Activated naive CD8-positive, alpha-beta T cell treated with anti-CD3 and anti-CD28 coated beads, Interleukin-2, amount 10 ng/mL, durations not matched to agents 7 days and 5 days (primary cell): Measurements from ENCODE around the gene PCK2. TPM values are rescaled to one million over a fixed set of nuclear protein-coding genes. Genes with fewer than 3 reads are reported as not detected.
"Not testable (repeated sequence)": the region's sequence is repeated elsewhere in the genome, so short reads cannot be mapped to it uniquely, and the experiment has no call there.

Experiments
- ATAC-seq: fragments of 150-1000 bp; cut with Tn5 transposase; one replicate; pipeline ENCODE4 v1.10.0; 2021; ENCODE audit warnings: low read depth, moderate library complexity
- POLR2A ChIA-PET: fragments of 350-600 bp; sonication (Branson Sonifier 250); formaldehyde crosslinking; loops from one replicate; lab custom pipeline; 2021; ENCODE audit warnings: antibody characterized with exemption; lab: Charles Lee
- DNase-seq: peaks from one replicate; pipeline ENCODE4 v3.0.0; 2021
- H3K27ac Mint-ChIP-seq: one replicate; pipeline ENCODE4 v1.8.0; 2022; ENCODE audit warnings: mild to moderate bottlenecking, mixed read lengths
- H3K27me3 Mint-ChIP-seq: one replicate; pipeline ENCODE4 v1.8.0; 2022; ENCODE audit warnings: mild to moderate bottlenecking, moderate library complexity, mixed read lengths
- H3K36me3 Mint-ChIP-seq: one replicate; pipeline ENCODE4 v1.8.0; 2021; ENCODE audit warnings: mild to moderate bottlenecking, mixed read lengths
- H3K4me1 Mint-ChIP-seq: one replicate; pipeline ENCODE4 v1.8.0; 2021; ENCODE audit warnings: mixed read lengths
- H3K4me3 Mint-ChIP-seq: one replicate; pipeline ENCODE4 v1.8.0; 2022; ENCODE audit warnings: mild to moderate bottlenecking, moderate library complexity, mixed read lengths
- H3K9me3 Mint-ChIP-seq: one replicate; pipeline ENCODE4 v1.8.0; 2021; ENCODE audit warnings: mixed read lengths
- total RNA-seq, 2 experiments: library from RNA; stranded (reverse); gene quantifications; one replicate each; pipeline ENCODE4 v1.2.3, GENCODE V29; 2021

PCK2 gene
- total RNA-seq, result 10 to 100 TPM; 47.4 to 50.6 TPM

DNA sequence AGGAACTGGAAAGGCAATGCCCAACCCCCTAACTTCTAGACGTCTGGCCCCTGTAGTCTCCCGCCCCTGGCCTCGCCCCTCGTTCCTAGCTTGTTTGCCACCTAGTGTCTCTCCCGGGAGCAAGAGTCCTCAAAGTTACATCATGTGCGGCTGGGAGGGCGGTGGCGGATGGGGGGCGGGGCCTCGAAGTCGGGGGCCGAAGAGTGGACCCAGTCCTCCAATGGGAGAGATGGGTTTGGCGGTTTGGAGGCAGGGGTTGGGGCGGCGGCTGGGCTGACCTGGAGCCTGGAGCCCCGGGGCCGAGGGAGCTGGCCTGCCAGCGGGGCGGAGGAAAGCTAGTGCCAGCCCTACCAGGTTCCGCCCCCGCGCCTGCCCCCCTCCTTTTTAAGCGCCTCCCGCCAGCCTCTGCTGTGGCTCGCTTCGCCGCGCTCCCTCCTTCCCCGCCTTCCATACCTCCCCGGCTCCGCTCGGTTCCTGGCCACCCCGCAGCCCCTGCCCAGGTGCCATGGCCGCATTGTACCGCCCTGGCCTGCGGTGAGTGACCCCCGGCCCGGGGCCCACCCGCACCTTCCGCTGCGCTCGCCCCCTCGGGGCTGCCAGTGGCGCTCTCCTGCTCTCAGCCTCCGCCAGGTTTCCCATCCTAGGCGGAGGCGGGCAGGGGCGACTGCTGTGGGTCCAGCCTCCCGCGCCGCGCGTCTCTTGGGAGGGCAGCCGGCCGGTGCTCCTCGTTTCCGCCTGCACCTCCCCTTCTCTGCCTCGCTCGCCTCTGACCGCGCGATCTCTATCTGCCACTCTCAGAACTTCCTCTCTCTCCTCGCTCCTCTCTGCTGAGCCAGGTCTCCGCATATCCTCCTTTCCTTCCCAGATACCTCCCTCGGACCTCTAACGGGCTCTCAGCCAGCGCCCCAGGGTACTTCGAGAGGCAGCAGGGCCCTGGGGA, at the start of gene PCK2:
TSS of gene PCK2 (plus strand) at position 411 of the 940 bp plus-strand sequence. CDS start at position 506, 95 bp downstream.
- DNase-seq (peak; percentile 83), ATAC-seq (peak; percentile 77)
- H3K4me1 Mint-ChIP-seq, result peaks cover 29% of the 10 kb centered on the region
- peak within 1 kb of the TSS; percentile 97 for H3K27ac Mint-ChIP-seq
- H3K27me3 Mint-ChIP-seq, result no peaks in the 10 kb centered on the region
- H3K4me3 Mint-ChIP-seq, result peak within 1 kb of the TSS; percentile 95
- H3K36me3 Mint-ChIP-seq, result peaks cover 20% of the 10 kb centered on the region
- POLR2A ChIA-PET, result interaction anchor here (0.6 to 7.5 kb wide), 25 partner anchors 8 to 336 kb away, joined by 3 to 116 read pairs (median 4); partner anchors contain the start of genes CARMIL3, CBLN3, DCAF11 and EMC9
- H3K9me3 Mint-ChIP-seq, result no peaks in the 10 kb centered on the region

DNA sequence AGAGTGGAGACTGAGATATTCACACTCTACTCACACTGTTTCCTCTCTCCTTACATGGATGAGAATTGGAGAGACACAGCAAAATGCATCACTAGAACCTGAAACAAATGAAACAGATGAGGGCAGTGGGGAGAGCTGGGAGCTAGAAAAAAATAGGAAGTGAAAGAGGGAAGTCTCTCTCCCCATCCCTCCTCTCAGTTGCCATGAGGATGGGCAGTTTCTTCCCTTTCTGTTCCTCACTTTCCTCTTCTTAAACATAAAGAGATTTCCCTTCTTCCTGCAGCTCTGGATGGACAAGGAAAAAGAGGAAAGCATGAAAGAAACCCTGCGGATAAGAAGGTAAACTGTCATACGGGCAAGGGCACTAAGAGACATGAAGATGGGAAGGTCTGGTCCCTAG, 45.1 kb upstream of the PCK2 start:
- DNase-seq, H3K36me3 Mint-ChIP-seq, ATAC-seq, H3K9me3 Mint-ChIP-seq, H3K4me3 Mint-ChIP-seq, POLR2A ChIA-PET, H3K27ac Mint-ChIP-seq: not testable (repeated sequence)
- peaks cover 46% of the 10 kb centered on the region for H3K27me3 Mint-ChIP-seq
- H3K4me1 Mint-ChIP-seq, result peaks cover 22% of the 10 kb centered on the region

DNA sequence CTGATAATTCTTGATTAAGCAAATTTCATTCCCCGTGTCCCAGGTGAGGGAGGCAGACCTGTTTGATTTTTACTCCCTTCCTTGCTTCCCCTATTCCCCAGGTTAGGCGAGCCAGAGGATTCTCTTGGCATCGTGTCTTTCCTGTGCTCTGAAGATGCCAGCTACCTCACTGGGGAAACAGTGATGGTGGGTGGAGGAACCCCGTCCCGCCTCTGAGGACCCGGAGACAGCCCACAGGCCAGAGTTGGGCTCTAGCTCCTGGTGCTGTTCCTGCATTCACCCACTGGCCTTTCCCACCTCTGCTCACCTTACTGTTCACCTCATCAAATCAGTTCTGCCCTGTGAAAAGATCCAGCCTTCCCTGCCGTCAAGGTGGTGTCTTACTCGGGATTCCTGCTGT, 43.4 kb upstream of the PCK2 start:
- ATAC-seq, DNase-seq, H3K9me3 Mint-ChIP-seq, H3K27ac Mint-ChIP-seq, POLR2A ChIA-PET, H3K36me3 Mint-ChIP-seq: not testable (repeated sequence)
- peaks cover 12% of the 10 kb centered on the region for H3K4me1 Mint-ChIP-seq
- peaks cover 41% of the 10 kb centered on the region for H3K27me3 Mint-ChIP-seq
- peak overlapping the region; percentile 69 for H3K4me3 Mint-ChIP-seq

DNA sequence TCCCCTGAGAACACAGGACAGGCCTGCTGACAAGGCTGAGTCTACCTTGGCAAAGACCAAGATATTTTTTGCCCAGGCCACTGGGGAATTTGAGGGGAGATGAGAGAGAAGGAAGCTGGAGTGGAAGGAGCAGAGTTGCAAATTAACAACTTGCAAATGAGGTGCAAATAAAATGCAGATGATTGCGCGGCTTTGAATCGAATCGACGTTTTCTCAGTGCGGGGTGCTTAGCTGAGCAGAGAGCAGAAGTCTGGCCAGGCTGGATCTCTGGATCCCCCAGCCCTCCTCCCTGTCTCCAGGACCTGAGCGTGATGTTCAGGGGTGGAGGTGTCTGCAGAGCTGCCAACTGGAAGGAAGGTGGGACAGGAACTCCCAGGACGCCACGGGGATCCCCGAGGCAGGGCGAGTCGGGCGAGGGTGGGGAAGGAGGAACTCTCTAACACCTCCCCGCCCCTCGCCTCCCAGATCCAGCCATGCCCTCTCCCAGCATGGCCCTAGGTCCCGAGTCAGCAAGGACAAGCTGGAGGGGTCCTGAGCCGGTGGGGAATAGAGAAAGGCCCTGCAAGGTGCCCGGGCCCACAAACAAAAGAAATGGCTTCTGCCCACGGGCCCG, 42.8 kb upstream of the PCK2 start:
- Mint-ChIP-seq H3K4me3 (peak overlapping the region; percentile 69), H3K36me3 (no peaks in the 10 kb centered on the region), H3K9me3 (no peaks in the 10 kb centered on the region), H3K27me3 (peaks cover 40% of the 10 kb centered on the region), H3K27ac (no peak overlapping the region), H3K4me1 (peaks cover 11% of the 10 kb centered on the region)
- DNase-seq (no peak), ATAC-seq (no peak)
- POLR2A ChIA-PET, result interaction anchor here (0.7 to 1.7 kb wide), 9 partner anchors 15 to 1521 kb away, joined by 3 to 10 read pairs (median 5); partner anchors contain the start of genes CPNE6, DCAF11, IRF9 and NRL

DNA sequence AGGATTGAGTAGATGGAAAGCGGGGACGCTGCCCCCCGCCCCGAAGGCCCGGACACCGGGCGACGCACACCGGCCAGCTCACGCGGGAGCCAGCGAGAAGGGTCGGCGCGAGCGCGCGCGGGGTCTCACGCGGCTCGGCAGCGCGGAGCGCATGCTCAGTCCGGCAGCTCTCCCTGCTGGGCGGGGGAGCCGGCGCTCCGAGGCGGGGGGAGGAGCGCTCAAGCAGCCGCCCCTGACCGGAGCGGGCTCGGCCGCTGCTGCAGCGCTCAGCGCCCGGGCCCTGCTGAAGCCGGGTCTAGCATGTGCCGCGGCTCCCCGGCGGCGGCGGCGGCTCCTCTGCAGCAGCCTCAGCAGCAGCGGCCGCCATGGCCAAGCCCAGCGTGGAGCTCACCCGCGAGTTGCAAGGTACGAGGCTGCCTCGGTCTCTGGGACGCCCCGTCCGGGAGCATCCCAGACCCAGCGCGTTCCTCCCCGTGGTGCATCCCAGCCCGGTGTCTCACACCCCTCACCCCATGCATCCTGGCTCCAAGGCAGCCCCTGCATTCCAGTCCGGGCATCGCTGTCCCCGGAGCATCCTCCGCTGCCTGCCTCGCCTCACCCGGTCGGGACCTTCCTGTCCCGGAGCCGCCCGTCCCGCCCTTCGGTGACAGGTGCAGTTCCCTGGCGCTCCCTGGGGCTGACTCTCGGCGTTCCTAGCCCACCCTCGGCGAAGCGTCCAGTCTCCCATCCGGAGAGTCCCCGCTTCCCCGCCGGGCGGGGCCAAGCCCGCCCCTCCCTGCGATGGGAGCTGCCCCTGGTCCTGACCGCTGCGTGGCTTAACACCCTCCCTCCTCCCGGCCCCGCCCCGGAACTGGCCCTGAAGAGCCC, 42.1 kb upstream of the PCK2 start, which contains the start of gene CARMIL3:
TSS of gene CARMIL3 (plus strand) at position 221 of the 867 bp plus-strand sequence. CDS start at position 366, 145 bp downstream.
- H3K4me1 Mint-ChIP-seq, result peaks cover 11% of the 10 kb centered on the region
- no peak within 1 kb of the TSS for H3K27ac Mint-ChIP-seq

DNA sequence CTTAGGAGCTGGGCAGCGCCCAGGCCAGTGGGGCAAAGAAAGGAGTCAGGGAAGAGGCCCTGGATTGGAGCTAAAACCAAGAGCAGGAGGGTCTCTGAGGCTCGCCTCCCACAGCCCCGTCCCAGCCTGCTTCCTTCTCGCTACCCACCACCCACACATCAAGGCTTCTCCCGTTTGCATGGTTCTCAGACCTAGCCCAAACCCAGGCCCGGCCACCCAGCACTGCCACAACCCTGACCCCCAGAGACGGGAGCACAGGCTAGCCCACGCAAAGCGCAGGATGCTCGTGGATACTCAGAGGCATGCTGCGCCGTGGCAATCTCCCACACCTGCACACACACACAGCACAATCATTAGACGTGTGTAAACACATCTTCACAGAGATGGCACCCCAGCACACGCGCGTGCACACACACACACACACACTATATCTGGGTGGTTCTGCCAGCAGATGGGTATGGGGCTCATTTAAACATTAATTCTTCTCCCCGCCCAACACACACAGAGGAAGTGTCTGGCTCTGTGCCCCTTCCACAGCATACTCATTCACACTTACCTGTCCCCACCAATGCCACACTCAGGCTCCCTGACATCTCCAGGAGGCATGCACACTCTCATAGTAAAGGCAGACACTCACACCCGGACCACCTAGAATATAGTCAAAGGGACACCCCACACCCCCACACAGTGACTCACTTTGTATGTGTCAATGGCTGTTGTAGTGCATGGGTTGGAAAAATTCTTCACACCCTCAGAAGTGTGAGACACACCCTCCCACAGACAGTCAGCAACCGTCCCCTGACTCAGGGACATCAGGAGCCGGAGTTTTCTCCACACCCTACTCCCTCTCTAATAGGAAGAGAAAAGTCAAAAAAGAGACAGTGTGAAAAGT, 41.2 kb upstream of the PCK2 start:
- no peak for ATAC-seq
- no peak overlapping the region for H3K27ac Mint-ChIP-seq

More for the DNA sequence above, 42.1 kb upstream of the PCK2 start, which contains the start of gene CARMIL3:
- Mint-ChIP-seq H3K36me3 (no peaks in the 10 kb centered on the region), H3K27me3 (peaks cover 40% of the 10 kb centered on the region), H3K4me3 (peak within 1 kb of the TSS; percentile 69), H3K9me3 (no peaks in the 10 kb centered on the region)
- POLR2A ChIA-PET, result interaction anchor here (0.6 to 1.7 kb wide), 11 partner anchors 15 to 1522 kb away, joined by 3 to 10 read pairs (median 5); partner anchors contain the start of genes CPNE6, DCAF11, IRF9 and NRL
- peak; percentile 84 for ATAC-seq
- peak; percentile 77 for DNase-seq

DNA sequence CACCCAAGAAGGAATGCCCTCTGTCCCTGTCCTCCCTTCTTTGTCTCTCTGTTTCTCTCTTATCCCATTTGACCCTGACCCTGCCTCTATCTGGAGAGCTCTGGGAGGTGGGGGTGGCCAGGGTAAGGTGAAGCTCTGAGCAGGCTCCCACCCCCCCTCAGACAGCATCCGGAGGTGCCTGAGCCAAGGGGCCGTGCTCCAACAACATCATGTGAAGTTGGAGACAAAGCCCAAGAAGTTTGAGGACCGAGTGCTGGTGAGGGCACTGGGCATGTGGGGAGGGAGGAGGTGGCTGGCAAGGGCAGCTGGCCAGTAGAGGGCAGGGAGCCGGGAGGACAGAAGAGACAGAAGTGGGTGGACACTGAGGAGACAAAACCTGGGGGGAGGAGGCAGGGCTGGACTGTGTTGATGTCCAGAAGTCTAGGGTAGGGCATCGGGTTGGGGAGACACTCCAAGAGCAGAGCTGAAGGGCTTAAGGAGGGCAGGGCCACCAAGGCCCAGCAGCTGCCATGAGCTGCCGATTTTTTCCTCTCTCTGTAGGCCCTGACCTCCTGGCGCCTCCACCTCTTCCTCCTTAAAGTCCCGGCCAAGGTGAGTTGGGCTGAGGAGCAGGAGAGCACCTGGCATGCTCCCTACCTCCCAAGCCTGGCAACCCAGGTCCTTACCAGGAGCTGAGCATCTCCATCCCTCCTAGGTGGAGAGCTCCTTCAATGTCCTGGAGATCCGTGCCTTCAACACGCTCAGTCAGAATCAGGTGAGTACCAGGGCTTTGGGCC, 40.4 kb upstream of the PCK2 start:
- H3K27me3 Mint-ChIP-seq, result peaks cover 33% of the 10 kb centered on the region
- H3K4me3 Mint-ChIP-seq, result peak overlapping the region; percentile 28
- DNase-seq (peak; percentile 26), ATAC-seq (no peak)
- no peaks in the 10 kb centered on the region for H3K9me3 Mint-ChIP-seq
- H3K4me1 Mint-ChIP-seq, result peaks cover 11% of the 10 kb centered on the region
- H3K36me3 Mint-ChIP-seq, result no peaks in the 10 kb centered on the region
- no peak overlapping the region for H3K27ac Mint-ChIP-seq
- POLR2A ChIA-PET, result interaction anchor here (1.0 to 1.1 kb wide), 2 partner anchors 22 to 56 kb away, joined by 3 to 4 read pairs; no protein-coding TSS in a partner anchor

More for the DNA sequence above, 41.2 kb upstream of the PCK2 start:
- peaks cover 37% of the 10 kb centered on the region for H3K27me3 Mint-ChIP-seq
- no peaks in the 10 kb centered on the region for H3K9me3 Mint-ChIP-seq
- H3K36me3 Mint-ChIP-seq, result no peaks in the 10 kb centered on the region
- POLR2A ChIA-PET, result interaction anchor here (0.6 to 1.7 kb wide), 9 partner anchors 16 to 131 kb away, joined by 3 to 10 read pairs (median 5); partner anchors contain the start of genes CPNE6, DCAF11, IRF9 and NRL
- peak; percentile 28 for DNase-seq
- peaks cover 11% of the 10 kb centered on the region for H3K4me1 Mint-ChIP-seq
- H3K4me3 Mint-ChIP-seq, result peak overlapping the region; percentile 69

DNA sequence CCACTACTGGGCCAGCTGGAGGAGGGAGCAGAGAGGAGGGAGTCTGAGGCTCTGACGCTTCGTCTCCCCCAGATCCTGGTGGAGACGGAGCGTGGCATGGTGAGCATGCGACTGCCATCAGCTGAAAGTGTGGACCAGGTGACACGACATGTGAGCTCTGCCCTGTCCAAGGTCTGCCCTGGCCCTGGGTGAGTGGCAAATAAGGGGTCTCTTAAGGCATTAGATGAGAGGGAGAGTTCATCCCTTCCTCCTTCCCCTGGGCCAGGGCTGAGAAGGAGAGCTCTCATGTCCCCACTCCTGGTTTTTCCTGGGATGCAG, 39.8 kb upstream of the PCK2 start:
- H3K4me3 Mint-ChIP-seq, result no peak overlapping the region
- DNase-seq (no peak), ATAC-seq (no peak)
- peaks cover 27% of the 10 kb centered on the region for H3K27me3 Mint-ChIP-seq
- H3K27ac Mint-ChIP-seq, result no peak overlapping the region
- no peaks in the 10 kb centered on the region for H3K9me3 Mint-ChIP-seq
- no peaks in the 10 kb centered on the region for H3K36me3 Mint-ChIP-seq
- POLR2A ChIA-PET, result interaction anchor here (1.0 to 1.1 kb wide), 2 partner anchors 21 to 56 kb away, joined by 3 to 4 read pairs; no protein-coding TSS in a partner anchor
- H3K4me1 Mint-ChIP-seq, result peaks cover 9% of the 10 kb centered on the region

DNA sequence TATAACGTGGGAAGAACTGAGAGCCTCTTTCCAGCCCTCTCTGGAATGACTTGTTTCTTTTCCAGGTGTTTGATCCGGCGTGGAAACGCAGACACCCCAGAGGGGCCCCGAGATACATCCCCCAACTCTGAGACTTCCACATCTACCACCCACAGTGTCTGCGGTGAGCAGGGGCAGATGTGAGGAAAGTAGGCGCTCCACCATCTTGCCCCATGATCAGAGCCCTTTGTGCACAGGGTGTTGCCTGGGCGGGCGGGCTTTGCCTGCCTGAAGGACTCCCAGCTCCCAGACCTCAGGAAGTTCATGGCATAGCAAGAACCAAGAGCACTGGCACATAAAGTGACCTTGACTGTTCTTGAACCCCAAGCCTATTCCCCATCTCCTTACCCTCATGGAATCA, 39.5 kb upstream of the PCK2 start:
- Mint-ChIP-seq H3K9me3 (no peaks in the 10 kb centered on the region), H3K27ac (no peak overlapping the region), H3K27me3 (peaks cover 24% of the 10 kb centered on the region), H3K36me3 (no peaks in the 10 kb centered on the region), H3K4me3 (no peak overlapping the region), H3K4me1 (peaks cover 9% of the 10 kb centered on the region)
- ATAC-seq (no peak), DNase-seq (peak; percentile 24)
- POLR2A ChIA-PET, result interaction anchor here (1.1 kb wide), 1 partner anchor 21 kb away, joined by 3 read pairs; no protein-coding TSS in a partner anchor

DNA sequence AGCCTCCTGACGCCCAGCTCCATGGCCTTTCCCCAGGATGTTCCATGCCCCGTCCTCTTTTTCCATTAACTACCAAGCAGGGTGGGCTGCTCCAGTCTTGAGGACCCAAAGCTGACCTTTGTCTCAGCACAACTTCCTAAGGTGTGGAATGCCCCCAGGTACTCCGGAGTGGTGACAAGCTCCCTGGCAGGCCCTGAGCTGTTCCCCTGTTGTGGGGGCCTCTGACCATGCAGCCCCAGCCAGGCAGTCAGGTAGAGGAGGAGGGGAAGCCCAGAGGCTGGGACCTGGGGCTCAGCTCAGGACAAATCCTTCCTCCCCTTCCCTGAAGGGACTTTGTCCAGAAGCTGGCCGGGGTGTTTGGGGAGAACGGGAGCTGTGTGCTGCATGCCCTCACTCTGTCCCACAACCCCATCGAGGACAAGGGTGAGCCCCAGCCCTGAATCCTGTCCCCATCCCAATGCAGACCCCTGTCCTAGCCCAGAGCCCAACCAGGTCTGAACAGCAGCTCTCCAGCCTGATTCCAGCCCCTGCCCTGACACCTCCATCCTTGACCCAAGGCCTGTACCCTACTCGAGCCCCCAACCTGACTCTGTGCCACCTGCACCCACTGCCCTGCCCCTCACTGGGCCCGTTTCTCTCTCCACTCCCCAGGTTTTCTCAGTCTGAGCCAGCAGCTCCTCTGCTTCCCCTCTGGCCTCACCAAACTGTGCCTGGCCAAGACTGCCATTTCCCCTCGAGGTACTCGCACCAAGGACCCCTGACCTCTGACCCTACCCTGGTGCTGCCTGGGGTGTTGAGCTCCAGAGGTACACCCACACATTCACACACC, 37.9 kb upstream of the PCK2 start:
- DNase-seq (peak; percentile 30), ATAC-seq (no peak)
- POLR2A ChIA-PET, result interaction anchor here (4.0 to 4.3 kb wide), 3 partner anchors 25 to 105 kb away, joined by 21 to 35 read pairs (median 28); partner anchors contain the start of gene IRF9
- Mint-ChIP-seq H3K27ac (no peak overlapping the region), H3K4me1 (peaks cover 9% of the 10 kb centered on the region), H3K9me3 (no peaks in the 10 kb centered on the region), H3K27me3 (peaks cover 12% of the 10 kb centered on the region), H3K36me3 (no peaks in the 10 kb centered on the region), H3K4me3 (no peak overlapping the region)
